Lung (tissue), 12 donors: ENCODE measurements around the gene RETREG2. TPM values are rescaled to one million over a fixed set of nuclear protein-coding genes. Genes with fewer than 3 reads are reported as not detected.

Source experiments
- ATAC-seq: fragments of 200-7000 bp; cut with Tn5 transposase; one replicate; pipeline ENCODE4 v1.9.1; 2020; ENCODE audit warnings: moderate number of reproducible peaks; ENCODE audit not compliant: insufficient read depth, low FRiP score
- DNase-seq, 3 donors: peaks; one replicate each; pipeline ENCODE4 v3.0.0-alpha.2; 2013 to 2017
- H3K27ac ChIP-seq, 2 donors: one replicate each; pipeline ENCODE4 v1.5.1; 2013; ENCODE audit warnings: mild to moderate bottlenecking in 2 of 2, moderate library complexity in 2 of 2, control low read depth in 1 of 2, inconsistent platforms in 1 of 2, low read depth in 1 of 2, low read length in 1 of 2
- H3K27me3 ChIP-seq, 3 donors: one replicate each; pipeline ENCODE4 v1.5.1; 2013; ENCODE audit warnings: low read length in 2 of 3; ENCODE audit not compliant: control insufficient read depth in 3 of 3, insufficient read depth in 3 of 3
- H3K36me3 ChIP-seq, 4 donors: one replicate each; pipeline ENCODE4 v1.5.1; 2013; ENCODE audit warnings: low read length in 4 of 4, mild to moderate bottlenecking in 1 of 4, moderate library complexity in 1 of 4; ENCODE audit not compliant: control insufficient read depth in 4 of 4, insufficient read depth in 4 of 4
- H3K4me1 ChIP-seq, 5 donors: one replicate each; pipeline ENCODE4 v1.5.1; 2013; ENCODE audit warnings: low read length in 5 of 5, mild to moderate bottlenecking in 2 of 5, moderate library complexity in 1 of 5; ENCODE audit not compliant: control insufficient read depth in 5 of 5, insufficient read depth in 5 of 5
- H3K4me3 ChIP-seq: one replicate; pipeline ENCODE4 v1.5.1; 2013; ENCODE audit warnings: mild to moderate bottlenecking, control low read depth, moderate library complexity
- H3K9ac ChIP-seq, 2 donors: one replicate each; pipeline ENCODE4 v1.5.1; 2013; ENCODE audit warnings: low read length in 2 of 2, control low read depth in 1 of 2; ENCODE audit not compliant: insufficient read depth in 1 of 2
- H3K9me3 ChIP-seq, 4 donors: one replicate each; pipeline ENCODE4 v1.5.1; 2013; ENCODE audit warnings: low read length in 3 of 4, mild to moderate bottlenecking in 1 of 4, moderate library complexity in 1 of 4; ENCODE audit not compliant: control insufficient read depth in 4 of 4, insufficient read depth in 3 of 4
- CTCF ChIP-seq: IDR thresholded peaks from 2 replicates; pipeline ENCODE4 v1.5.1; 2012; ENCODE audit warnings: mild to moderate bottlenecking; ENCODE audit errors: control extremely low read depth, extremely low read depth
- WGBS, 2 donors: extraction: QIAGEN DNeasy Blood & Tissue Kit; methylation state at CpG; one replicate each; pipeline ENCODE4 v1.1.7; 2013; 5-methylcytosine and 5-hydroxymethylcytosine counted together
- polyA plus RNA-seq, 2 donors: library from polyadenylated mRNA; stranded (reverse); fragments of 200-250 nt; gene quantifications; one replicate each; pipeline ENCODE4 v1.2.1, GENCODE V29; 2013
- total RNA-seq, 2 donors: library from RNA; depleted of rRNA in 1 of 2; stranded (reverse); fragments of >200 nt in 1 of 2; gene quantifications; one replicate each; pipeline ENCODE4 v1.2.1, GENCODE V29; 2014 to 2021
- donor health status: control.
- donor health status: control.
- donor health status: Bipolar disorder and iron deficiency.
- donor health status: healthy.
- donor health status: DM: yes; HTN: yes; CAD: no.

RETREG2 gene
- total and polyA plus RNA-seq, 4 donors: 42.1 to 80.6 (median 51.7) TPM

GRCh38 chr2:219221957-219222518 is 44.0 kb downstream of the RETREG2 start:
- ATAC-seq: no peak
- no peak for DNase-seq
- Histone ChIP-seq H3K27me3 (no peaks in the 10 kb centered on the region), H3K36me3 (peaks cover 18 to 60% (median 41%) of the 10 kb centered on the region in 4 donors), H3K27ac (no peak overlapping the region), H3K9ac (no peak overlapping the region), H3K9me3 (no peaks in the 10 kb centered on the region), H3K4me3 (no peak overlapping the region), H3K4me1 (peaks cover 0 to 26% (median 7%) of the 10 kb centered on the region in 5 donors)
- no peak for TF ChIP-seq CTCF
- 96% methylated on average over 16 of the region's 16 CpGs for WGBS, 2 donors

GRCh38 chr2:219223831-219224610 is 45.9 kb downstream of the RETREG2 start:
- no peak for TF ChIP-seq CTCF
- no peaks in the 10 kb centered on the region for H3K27me3 ChIP-seq
- peaks cover 4 to 28% (median 15%) of the 10 kb centered on the region in 5 donors for H3K4me1 ChIP-seq
- ATAC-seq (no peak), DNase-seq (no peak)
- WGBS, 2 donors: 92 to 93% methylated on average over 31 of the region's 31 CpGs
- H3K9ac ChIP-seq: no peak overlapping the region
- H3K9me3 ChIP-seq: no peaks in the 10 kb centered on the region
- H3K36me3 ChIP-seq: peaks cover 18 to 60% (median 41%) of the 10 kb centered on the region in 4 donors
- H3K27ac ChIP-seq: no peak overlapping the region
- H3K4me3 ChIP-seq: no peak overlapping the region

- H3K4me1 ChIP-seq: peaks cover 1 to 19% (median 9%) of the 10 kb centered on the region in 5 donors
- peaks cover 18 to 50% (median 35%) of the 10 kb centered on the region in 4 donors for H3K36me3 ChIP-seq
Observed at GRCh38 chr2:219225350-219225749, 47.3 kb downstream of the RETREG2 start.

More at GRCh38 chr2:219225350-219225749, 47.3 kb downstream of the RETREG2 start:
- TF ChIP-seq CTCF: no peak
- Histone ChIP-seq H3K27me3 (no peaks in the 10 kb centered on the region), H3K27ac (no peak overlapping the region), H3K9ac (no peak overlapping the region), H3K9me3 (no peaks in the 10 kb centered on the region), H3K4me3 (no peak overlapping the region)
- 33 to 75% methylated on average over 3 of the region's 3 CpGs for WGBS, 2 donors
- DNase-seq (no peak), ATAC-seq (no peak)
